Neural cell (in vitro differentiated cells): ENCODE measurements around the gene MR1. TPM values are rescaled to one million over a fixed set of nuclear protein-coding genes. Genes with fewer than 3 reads are reported as not detected.

Experiments used
- H2AFZ ChIP-seq: fragments of 200-600, 300-800 bp; sonication (generic), shearing (Covaris generic); 2 replicates; pipeline ENCODE4 v1.6.0; 2014; ENCODE audit warnings: low read depth, mild to moderate bottlenecking, antibody characterized with exemption, low read length, moderate library complexity
- H3F3A ChIP-seq: fragments of 200-600 bp; shearing (Covaris generic); 2 replicates; pipeline ENCODE4 v1.6.1; 2016; ENCODE audit warnings: mild to moderate bottlenecking, moderate library complexity, mixed read lengths, antibody characterized with exemption, low read length; ENCODE audit not compliant: insufficient read depth, poor library complexity, severe bottlenecking
- H3K27ac ChIP-seq: fragments of 200-600, 300-800 bp; sonication (generic), shearing (Covaris generic); 2 replicates; pipeline ENCODE4 v1.5.1; 2014; ENCODE audit warnings: mild to moderate bottlenecking, low read length, moderate library complexity
- H3K27me3 ChIP-seq: fragments of 300-800, 200-600 bp; sonication (generic), shearing (Covaris generic); 2 replicates; pipeline ENCODE4 v1.6.0; 2014; ENCODE audit warnings: mild to moderate bottlenecking, low read depth, low read length, moderate library complexity; ENCODE audit not compliant: insufficient read depth
- H3K36me3 ChIP-seq: fragments of 300-800, 200-600 bp; sonication (generic), shearing (Covaris generic); 2 replicates; pipeline ENCODE4 v1.5.1; 2014; ENCODE audit warnings: mild to moderate bottlenecking, antibody characterized with exemption, low read length, moderate library complexity; ENCODE audit not compliant: insufficient read depth
- H3K4me2 ChIP-seq: fragments of 300-800, 200-600 bp; sonication (generic), shearing (Covaris generic); 2 replicates; pipeline ENCODE4 v1.6.0; 2014; ENCODE audit warnings: mild to moderate bottlenecking, low read length
- H3K4me3 ChIP-seq: fragments of 300-800, 200-600 bp; sonication (generic), shearing (Covaris generic); 2 replicates; pipeline ENCODE4 v1.5.1; 2014; ENCODE audit warnings: mild to moderate bottlenecking, low read length, moderate library complexity
- H3K79me2 ChIP-seq: fragments of 200-600 bp; shearing (Covaris generic); replicated peaks from 2 replicates; pipeline ENCODE4 v1.6.0; 2014; ENCODE audit warnings: mild to moderate bottlenecking, low read length, moderate library complexity; ENCODE audit not compliant: insufficient read depth
- H3K9ac ChIP-seq: fragments of 300-800, 200-600 bp; sonication (generic), shearing (Covaris generic); 2 replicates; pipeline ENCODE4 v1.6.1; 2016; ENCODE audit warnings: mild to moderate bottlenecking, low read length, mixed read lengths
- H3K9me2 ChIP-seq: fragments of 200-600 bp; shearing (Covaris generic); 2 replicates; pipeline ENCODE4 v1.6.1; 2016; ENCODE audit warnings: mild to moderate bottlenecking, low read length, mixed read lengths; ENCODE audit not compliant: insufficient read depth
- H3K9me3 ChIP-seq: fragments of 200-600, 300-800 bp; sonication (generic), shearing (Covaris generic); 2 replicates; pipeline ENCODE4 v1.6.1; 2016; ENCODE audit warnings: mild to moderate bottlenecking, mixed run types, low read length, moderate library complexity, mixed read lengths
- H4K20me1 ChIP-seq: fragments of 200-600 bp; shearing (Covaris generic); 2 replicates; pipeline ENCODE4 v1.6.1; 2016; ENCODE audit warnings: mild to moderate bottlenecking, mixed run types; ENCODE audit not compliant: insufficient read depth
- EP300 ChIP-seq: fragments of 450-650 bp; conservative IDR thresholded peaks from 2 replicates; pipeline ENCODE4 v1.6.1; 2014; ENCODE audit warnings: antibody characterized with exemption, mild to moderate bottlenecking, moderate library complexity; ENCODE audit not compliant: poor library complexity, severe bottlenecking
- EZH2 ChIP-seq: fragments of 200-600, 300-800 bp; shearing (Covaris generic), sonication (generic); IDR thresholded peaks from 2 replicates; pipeline ENCODE4 v1.6.1; 2014; ENCODE audit warnings: antibody characterized with exemption, low read length, borderline replicate concordance, mild to moderate bottlenecking; ENCODE audit not compliant: insufficient read depth, poor library complexity, severe bottlenecking
- MXI1 ChIP-seq: fragments of 450-650 bp; conservative IDR thresholded peaks from 2 replicates; pipeline ENCODE4 v1.6.1; 2014; ENCODE audit warnings: antibody characterized with exemption, mild to moderate bottlenecking; ENCODE audit not compliant: poor library complexity, severe bottlenecking
- POLR2AphosphoS5 ChIP-seq: IDR thresholded peaks from 2 replicates; pipeline ENCODE4 v1.6.1; 2012
- RAD21 ChIP-seq: fragments of 450-650 bp; conservative IDR thresholded peaks from 2 replicates; pipeline ENCODE4 v1.6.1; 2014; ENCODE audit warnings: antibody characterized with exemption, mild to moderate bottlenecking, moderate library complexity
- SMC3 ChIP-seq: fragments of 450-650 bp; conservative IDR thresholded peaks from 2 replicates; pipeline ENCODE4 v1.6.1; 2014; ENCODE audit warnings: antibody characterized with exemption, mild to moderate bottlenecking, moderate library complexity; ENCODE audit not compliant: poor library complexity
- TAF1 ChIP-seq: IDR thresholded peaks from 2 replicates; pipeline ENCODE4 v1.6.1; 2012; ENCODE audit warnings: low read depth
- polyA plus RNA-seq: library from polyadenylated mRNA; depleted of rRNA; stranded (reverse); fragments of >200 nt; gene quantifications from 2 replicates; pipeline ENCODE4 v1.2.3, GENCODE V29; 2014
- TF ChIP-seq, protein P1 (sequence below): fragments of 450-650 bp; IDR thresholded peaks from 2 replicates; pipeline ENCODE4 v1.5.1; 2014; ENCODE audit warnings: antibody characterized with exemption, mild to moderate bottlenecking, moderate library complexity; ENCODE audit not compliant: poor library complexity, severe bottlenecking
- TF ChIP-seq, protein P2 (sequence below): IDR thresholded peaks from 2 replicates; pipeline ENCODE4 v1.6.1; 2012; ENCODE audit warnings: borderline replicate concordance

Gene MR1
- polyA plus RNA-seq, 1 donor from 2014 or later, result not detected

DNA sequence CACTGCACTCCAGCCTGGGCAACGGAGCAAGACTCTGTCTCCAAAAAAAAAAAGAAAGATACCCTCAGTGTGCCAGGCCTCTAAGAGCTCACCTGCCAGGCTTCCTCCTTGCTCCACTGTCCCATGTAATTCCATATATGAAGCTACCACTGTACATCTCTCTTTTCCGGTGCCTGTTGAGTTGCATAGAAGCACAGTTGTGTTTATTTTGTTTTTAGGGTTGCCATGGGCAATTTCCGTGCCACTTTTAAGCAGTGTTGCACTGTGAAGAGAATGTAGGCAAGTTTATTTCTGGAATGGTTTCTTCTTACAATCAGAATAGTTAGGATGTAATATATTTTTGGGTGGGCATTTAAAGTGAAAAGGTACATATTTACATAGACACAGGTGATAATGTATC, 23.3 kb downstream of the MR1 start:
- Histone ChIP-seq H4K20me1 (no peaks in the 10 kb centered on the region), H3F3A (no peaks in the 10 kb centered on the region), H3K27ac (no peak overlapping the region), H3K9me3 (peaks cover 3% of the 10 kb centered on the region), H3K4me3 (no peak overlapping the region), H3K79me2 (no peaks in the 10 kb centered on the region), H2AFZ (no peak overlapping the region), H3K4me2 (no peak overlapping the region), H3K9me2 (no peaks in the 10 kb centered on the region), H3K36me3 (no peaks in the 10 kb centered on the region), H3K27me3 (no peaks in the 10 kb centered on the region), H3K9ac (no peak overlapping the region)
- TF ChIP-seq SMC3, result no peak
- no peak for TF ChIP-seq RAD21
- no peak for TF ChIP-seq EZH2
- TF ChIP-seq POLR2AphosphoS5, result no peak
- no peak for TF ChIP-seq EP300

DNA sequence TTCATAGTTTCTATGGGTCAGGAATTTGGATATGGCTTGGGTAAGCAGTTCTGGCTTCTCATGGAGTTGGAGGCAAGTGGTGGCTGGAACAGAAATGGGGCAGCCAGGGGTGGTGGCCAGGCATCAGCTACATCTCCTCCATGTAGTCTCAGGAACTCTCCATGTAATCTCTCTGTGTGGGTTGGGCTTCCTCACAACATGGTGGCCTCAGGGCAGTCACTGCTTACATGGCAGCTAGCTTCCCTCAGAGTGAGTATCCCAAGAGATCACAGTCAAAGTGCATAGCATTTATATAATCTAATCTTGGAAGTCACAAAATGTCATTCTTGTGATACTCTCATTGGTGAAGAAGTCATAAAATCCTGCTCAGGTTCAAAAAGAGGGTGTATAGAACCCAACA, 25.7 kb downstream of the MR1 start:
- H3F3A ChIP-seq, result no peaks in the 10 kb centered on the region
- H3K79me2 ChIP-seq, result no peaks in the 10 kb centered on the region
- no peaks in the 10 kb centered on the region for H4K20me1 ChIP-seq
- H3K36me3 ChIP-seq, result no peaks in the 10 kb centered on the region
- no peaks in the 10 kb centered on the region for H3K27me3 ChIP-seq
- peaks cover 3% of the 10 kb centered on the region for H3K9me3 ChIP-seq
- H3K9me2 ChIP-seq, result no peaks in the 10 kb centered on the region
- no peak overlapping the region for H3K4me3 ChIP-seq
- no peak for TF ChIP-seq EP300
- TF ChIP-seq EZH2, result no peak
- TF ChIP-seq, protein P1, sequence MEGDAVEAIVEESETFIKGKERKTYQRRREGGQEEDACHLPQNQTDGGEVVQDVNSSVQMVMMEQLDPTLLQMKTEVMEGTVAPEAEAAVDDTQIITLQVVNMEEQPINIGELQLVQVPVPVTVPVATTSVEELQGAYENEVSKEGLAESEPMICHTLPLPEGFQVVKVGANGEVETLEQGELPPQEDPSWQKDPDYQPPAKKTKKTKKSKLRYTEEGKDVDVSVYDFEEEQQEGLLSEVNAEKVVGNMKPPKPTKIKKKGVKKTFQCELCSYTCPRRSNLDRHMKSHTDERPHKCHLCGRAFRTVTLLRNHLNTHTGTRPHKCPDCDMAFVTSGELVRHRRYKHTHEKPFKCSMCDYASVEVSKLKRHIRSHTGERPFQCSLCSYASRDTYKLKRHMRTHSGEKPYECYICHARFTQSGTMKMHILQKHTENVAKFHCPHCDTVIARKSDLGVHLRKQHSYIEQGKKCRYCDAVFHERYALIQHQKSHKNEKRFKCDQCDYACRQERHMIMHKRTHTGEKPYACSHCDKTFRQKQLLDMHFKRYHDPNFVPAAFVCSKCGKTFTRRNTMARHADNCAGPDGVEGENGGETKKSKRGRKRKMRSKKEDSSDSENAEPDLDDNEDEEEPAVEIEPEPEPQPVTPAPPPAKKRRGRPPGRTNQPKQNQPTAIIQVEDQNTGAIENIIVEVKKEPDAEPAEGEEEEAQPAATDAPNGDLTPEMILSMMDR, result no peak
- TF ChIP-seq MXI1, result no peak
- TF ChIP-seq SMC3, result no peak
- TF ChIP-seq TAF1, result no peak
- no peak for TF ChIP-seq RAD21
- TF ChIP-seq, protein P2, sequence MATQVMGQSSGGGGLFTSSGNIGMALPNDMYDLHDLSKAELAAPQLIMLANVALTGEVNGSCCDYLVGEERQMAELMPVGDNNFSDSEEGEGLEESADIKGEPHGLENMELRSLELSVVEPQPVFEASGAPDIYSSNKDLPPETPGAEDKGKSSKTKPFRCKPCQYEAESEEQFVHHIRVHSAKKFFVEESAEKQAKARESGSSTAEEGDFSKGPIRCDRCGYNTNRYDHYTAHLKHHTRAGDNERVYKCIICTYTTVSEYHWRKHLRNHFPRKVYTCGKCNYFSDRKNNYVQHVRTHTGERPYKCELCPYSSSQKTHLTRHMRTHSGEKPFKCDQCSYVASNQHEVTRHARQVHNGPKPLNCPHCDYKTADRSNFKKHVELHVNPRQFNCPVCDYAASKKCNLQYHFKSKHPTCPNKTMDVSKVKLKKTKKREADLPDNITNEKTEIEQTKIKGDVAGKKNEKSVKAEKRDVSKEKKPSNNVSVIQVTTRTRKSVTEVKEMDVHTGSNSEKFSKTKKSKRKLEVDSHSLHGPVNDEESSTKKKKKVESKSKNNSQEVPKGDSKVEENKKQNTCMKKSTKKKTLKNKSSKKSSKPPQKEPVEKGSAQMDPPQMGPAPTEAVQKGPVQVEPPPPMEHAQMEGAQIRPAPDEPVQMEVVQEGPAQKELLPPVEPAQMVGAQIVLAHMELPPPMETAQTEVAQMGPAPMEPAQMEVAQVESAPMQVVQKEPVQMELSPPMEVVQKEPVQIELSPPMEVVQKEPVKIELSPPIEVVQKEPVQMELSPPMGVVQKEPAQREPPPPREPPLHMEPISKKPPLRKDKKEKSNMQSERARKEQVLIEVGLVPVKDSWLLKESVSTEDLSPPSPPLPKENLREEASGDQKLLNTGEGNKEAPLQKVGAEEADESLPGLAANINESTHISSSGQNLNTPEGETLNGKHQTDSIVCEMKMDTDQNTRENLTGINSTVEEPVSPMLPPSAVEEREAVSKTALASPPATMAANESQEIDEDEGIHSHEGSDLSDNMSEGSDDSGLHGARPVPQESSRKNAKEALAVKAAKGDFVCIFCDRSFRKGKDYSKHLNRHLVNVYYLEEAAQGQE, result no peak
- no peak for TF ChIP-seq POLR2AphosphoS5
- no peak overlapping the region for H2AFZ ChIP-seq
- no peak overlapping the region for H3K9ac ChIP-seq
- H3K4me2 ChIP-seq, result no peak overlapping the region
- no peak overlapping the region for H3K27ac ChIP-seq
